Activated naive CD8-positive, alpha-beta T cell (primary cell): ENCODE results near the gene NTRK3.

Experiments
- H3K27ac Mint-ChIP-seq: one replicate; pipeline ENCODE4 v1.8.0; 2021; ENCODE audit warnings: mixed read lengths
- H3K27me3 Mint-ChIP-seq: one replicate; pipeline ENCODE4 v1.8.0; 2021; ENCODE audit warnings: mixed read lengths
- H3K36me3 Mint-ChIP-seq: one replicate; pipeline ENCODE4 v1.8.0; 2021; ENCODE audit warnings: mixed read lengths
- H3K4me1 Mint-ChIP-seq: one replicate; pipeline ENCODE4 v1.8.0; 2021; ENCODE audit warnings: low read depth, mixed read lengths
- H3K4me3 Mint-ChIP-seq: one replicate; pipeline ENCODE4 v1.8.0; 2021; ENCODE audit warnings: mild to moderate bottlenecking, mixed read lengths
- H3K9me3 Mint-ChIP-seq: one replicate; pipeline ENCODE4 v1.8.0; 2021; ENCODE audit warnings: low read depth, mixed read lengths

Gene NTRK3

DNA sequence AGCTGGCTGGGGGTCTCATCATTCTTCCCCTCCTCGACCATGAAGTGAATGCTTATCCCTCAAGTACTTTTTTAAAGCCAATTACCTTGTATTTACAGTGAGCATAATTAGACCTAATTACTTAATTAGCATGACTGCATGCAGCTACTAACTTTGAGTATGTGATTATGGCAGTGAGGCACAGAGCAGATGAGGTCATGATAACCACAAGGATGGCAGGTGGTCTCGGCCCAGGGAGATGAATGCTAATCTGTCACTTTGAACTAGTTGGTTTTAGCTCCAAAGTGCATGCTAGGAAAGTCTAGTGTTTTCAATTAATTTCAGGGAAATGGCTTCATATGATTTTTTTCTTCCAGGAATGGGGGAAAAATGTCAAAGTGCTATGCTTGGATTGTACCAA lies 233.8 kb downstream of the NTRK3 start:
- no peaks in the 10 kb centered on the region for H3K36me3 Mint-ChIP-seq
- no peak overlapping the region for H3K4me3 Mint-ChIP-seq
- no peaks in the 10 kb centered on the region for H3K4me1 Mint-ChIP-seq
- H3K27ac Mint-ChIP-seq: no peak overlapping the region
- H3K27me3 Mint-ChIP-seq: no peaks in the 10 kb centered on the region
- no peaks in the 10 kb centered on the region for H3K9me3 Mint-ChIP-seq

DNA sequence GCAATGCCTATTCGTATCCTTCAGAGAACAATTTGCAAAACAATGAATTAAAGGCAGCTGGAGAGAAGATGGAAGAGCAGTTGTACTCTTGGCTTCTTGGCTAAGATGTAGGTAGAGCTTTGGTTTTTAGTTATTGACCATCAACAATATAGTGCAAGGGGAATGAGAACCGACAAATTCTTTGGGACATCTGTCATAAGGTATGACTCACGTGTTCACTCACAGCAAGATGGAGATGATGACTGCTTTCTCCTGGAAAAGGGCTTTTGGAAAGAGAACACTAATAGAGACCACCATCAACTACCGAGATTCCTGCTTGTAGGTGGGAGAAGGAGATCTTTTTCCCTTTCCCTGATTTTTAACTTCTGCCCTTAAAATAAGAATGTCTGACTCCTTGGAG lies 234.9 kb downstream of the NTRK3 start:
- Mint-ChIP-seq H3K4me3 (no peak overlapping the region), H3K27me3 (no peaks in the 10 kb centered on the region), H3K36me3 (no peaks in the 10 kb centered on the region), H3K9me3 (no peaks in the 10 kb centered on the region), H3K27ac (no peak overlapping the region), H3K4me1 (no peaks in the 10 kb centered on the region)

DNA sequence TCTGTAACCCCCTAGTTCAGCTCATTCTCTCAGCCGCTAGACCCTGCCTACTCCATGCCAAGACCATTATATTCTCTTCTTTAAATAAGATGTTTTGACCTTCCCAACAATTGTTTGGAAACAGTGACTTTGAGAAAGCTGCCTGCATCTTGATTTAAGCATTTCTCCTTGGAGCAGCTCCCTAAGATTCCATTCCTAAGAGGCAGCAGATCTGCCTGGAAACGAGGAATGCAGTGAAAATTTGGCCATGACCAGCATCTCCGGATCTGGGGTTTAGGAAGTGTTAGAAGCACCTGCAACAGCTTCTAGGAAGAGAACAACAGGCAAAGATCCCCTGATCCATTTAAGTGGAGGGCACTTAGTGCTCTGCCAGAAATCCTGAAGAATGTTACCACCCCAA lies 235.7 kb downstream of the NTRK3 start:
- H3K27me3 Mint-ChIP-seq: no peaks in the 10 kb centered on the region
- no peaks in the 10 kb centered on the region for H3K4me1 Mint-ChIP-seq
- H3K27ac Mint-ChIP-seq: no peak overlapping the region
- no peaks in the 10 kb centered on the region for H3K36me3 Mint-ChIP-seq
- H3K9me3 Mint-ChIP-seq: no peaks in the 10 kb centered on the region
- H3K4me3 Mint-ChIP-seq: no peak overlapping the region

DNA sequence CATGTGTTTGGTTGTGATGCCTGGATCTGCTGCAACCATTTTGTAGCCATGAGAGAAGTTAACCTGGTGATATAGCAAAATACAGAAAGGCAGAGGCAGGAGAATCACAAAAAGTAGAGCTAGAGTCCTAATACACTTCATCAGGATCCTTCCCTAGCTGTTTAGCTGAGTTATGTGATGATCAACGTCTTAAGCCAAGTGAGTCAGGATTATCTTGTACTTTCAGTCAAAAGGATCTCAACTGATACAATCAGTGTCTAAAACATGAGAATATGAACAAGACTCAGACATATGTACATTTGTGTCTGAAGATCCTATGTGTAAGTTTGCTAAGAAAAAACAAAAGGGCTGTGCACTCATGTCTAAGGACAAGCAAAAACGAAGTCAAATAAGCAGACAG lies 236.9 kb downstream of the NTRK3 start:
- H3K36me3 Mint-ChIP-seq: no peaks in the 10 kb centered on the region
- no peaks in the 10 kb centered on the region for H3K4me1 Mint-ChIP-seq
- H3K9me3 Mint-ChIP-seq: no peaks in the 10 kb centered on the region
- H3K4me3 Mint-ChIP-seq: no peak overlapping the region
- peaks cover 1% of the 10 kb centered on the region for H3K27me3 Mint-ChIP-seq
- no peak overlapping the region for H3K27ac Mint-ChIP-seq

DNA sequence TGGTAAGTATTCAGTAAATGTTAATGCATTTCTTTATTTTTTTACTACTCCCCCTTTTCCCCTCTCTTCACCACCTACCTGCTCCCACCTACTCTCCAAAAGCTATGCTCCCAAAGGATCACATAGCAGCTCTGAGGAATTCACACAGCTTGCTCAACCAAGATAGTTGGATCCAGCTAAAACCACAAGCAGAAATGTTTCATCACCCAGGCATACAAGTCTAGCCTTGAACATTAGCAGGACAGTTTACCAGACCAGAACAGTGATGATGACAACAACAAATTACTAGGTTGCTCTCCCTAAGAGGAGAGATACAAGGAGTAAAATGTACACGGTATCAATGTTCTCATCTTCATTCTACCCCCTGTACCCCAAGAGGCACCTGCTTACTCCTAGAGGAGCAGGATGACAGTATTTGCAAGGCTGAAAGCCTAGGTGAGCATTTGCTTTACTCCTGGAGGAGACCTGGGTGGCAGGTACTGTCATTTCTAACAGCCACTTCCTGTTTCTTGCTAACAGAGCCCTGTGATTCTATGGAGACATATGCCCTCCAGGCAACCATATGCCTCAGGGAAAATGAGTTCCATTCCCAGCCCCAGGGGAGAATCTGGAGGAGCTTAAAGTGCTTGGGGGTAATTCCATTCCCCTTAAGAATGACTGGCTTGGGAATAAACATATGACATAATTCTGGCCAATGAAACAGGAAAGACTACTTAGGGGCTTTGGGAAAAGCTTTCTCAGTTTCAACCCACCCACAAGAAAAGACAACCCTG lies 237.5 kb downstream of the NTRK3 start:
- no peaks in the 10 kb centered on the region for H3K36me3 Mint-ChIP-seq
- no peaks in the 10 kb centered on the region for H3K4me1 Mint-ChIP-seq
- no peak overlapping the region for H3K27ac Mint-ChIP-seq
- H3K27me3 Mint-ChIP-seq: peaks cover 1% of the 10 kb centered on the region
- no peak overlapping the region for H3K4me3 Mint-ChIP-seq
- H3K9me3 Mint-ChIP-seq: no peaks in the 10 kb centered on the region

DNA sequence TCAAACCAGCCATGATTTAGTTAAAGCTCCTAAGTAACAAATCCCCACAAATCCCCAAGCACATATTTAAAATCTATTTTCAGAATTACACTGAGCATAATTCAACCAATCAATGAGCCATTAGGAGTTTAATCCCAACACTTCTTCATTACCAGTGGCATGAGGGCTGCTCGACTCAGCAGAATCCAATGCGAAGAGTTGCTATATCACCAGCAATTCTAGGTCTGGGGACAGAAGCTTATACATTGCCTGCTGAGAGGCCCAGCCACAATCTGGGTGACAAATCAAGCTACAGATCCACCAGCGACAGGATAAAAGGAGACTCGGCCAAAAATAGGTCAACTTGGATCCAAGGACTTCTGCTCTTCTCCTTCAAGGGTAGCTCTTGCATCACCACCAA lies 238.8 kb downstream of the NTRK3 start:
- no peak overlapping the region for H3K4me3 Mint-ChIP-seq
- peaks cover 1% of the 10 kb centered on the region for H3K27me3 Mint-ChIP-seq

DNA sequence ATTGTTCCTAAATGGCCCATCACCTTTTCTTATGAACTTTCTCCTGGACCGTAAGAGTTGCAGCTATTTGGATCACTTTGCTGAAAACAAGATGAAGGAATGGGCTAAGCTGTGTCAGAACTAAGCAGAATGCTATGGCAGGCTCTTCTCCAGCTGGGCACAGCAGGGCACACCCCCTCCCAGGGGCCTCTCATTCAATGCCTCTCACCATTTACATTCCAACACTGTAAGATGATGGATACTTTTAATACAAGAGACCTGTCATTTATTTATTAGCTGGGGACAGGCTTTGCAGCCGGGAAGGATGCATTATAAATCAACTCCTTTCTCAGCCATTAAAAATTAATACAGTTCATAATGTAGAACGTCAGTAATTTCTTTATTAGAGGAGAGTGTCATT lies 240.1 kb downstream of the NTRK3 start:
- H3K27me3 Mint-ChIP-seq: peaks cover 3% of the 10 kb centered on the region
- no peaks in the 10 kb centered on the region for H3K4me1 Mint-ChIP-seq
- H3K36me3 Mint-ChIP-seq: no peaks in the 10 kb centered on the region
- H3K27ac Mint-ChIP-seq: no peak overlapping the region
- no peak overlapping the region for H3K4me3 Mint-ChIP-seq
- no peaks in the 10 kb centered on the region for H3K9me3 Mint-ChIP-seq

More for the DNA sequence above, 238.8 kb downstream of the NTRK3 start:
- Mint-ChIP-seq H3K27ac (no peak overlapping the region), H3K9me3 (no peaks in the 10 kb centered on the region), H3K4me1 (no peaks in the 10 kb centered on the region), H3K36me3 (no peaks in the 10 kb centered on the region)

DNA sequence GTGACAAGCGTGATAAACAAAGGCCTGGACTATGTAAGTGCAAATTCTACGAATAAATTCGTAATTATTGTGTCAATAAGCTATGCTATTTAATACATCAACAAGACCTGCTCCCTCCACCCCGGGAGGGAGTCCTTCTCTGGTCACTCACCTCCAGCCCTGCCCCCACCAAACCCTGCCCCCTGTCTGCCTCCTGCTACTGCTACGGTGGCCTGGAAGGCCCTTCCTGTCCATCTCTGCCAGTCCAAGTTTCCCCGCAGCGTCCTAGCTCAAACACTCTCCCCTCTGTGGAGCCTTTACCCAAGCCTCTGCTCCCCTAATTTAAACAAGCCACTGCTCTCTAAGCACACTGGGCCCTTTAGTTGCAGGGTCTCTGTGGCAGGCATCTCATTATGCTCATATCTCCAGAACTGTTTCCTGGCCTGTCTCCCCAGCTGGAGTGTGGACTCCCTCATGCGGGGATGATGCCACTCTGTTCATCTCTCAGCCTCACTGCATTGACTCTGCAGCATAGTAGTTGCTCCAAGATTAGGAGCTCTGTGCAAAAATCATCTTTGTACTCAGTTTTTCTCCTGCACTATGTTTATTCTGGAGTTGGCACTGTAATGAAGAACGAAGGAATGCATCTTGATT lies 241.2 kb downstream of the NTRK3 start:
- H3K4me1 Mint-ChIP-seq: no peaks in the 10 kb centered on the region
- H3K36me3 Mint-ChIP-seq: no peaks in the 10 kb centered on the region
- no peaks in the 10 kb centered on the region for H3K9me3 Mint-ChIP-seq
- H3K4me3 Mint-ChIP-seq: no peak overlapping the region
- H3K27ac Mint-ChIP-seq: no peak overlapping the region
- H3K27me3 Mint-ChIP-seq: peaks cover 3% of the 10 kb centered on the region

DNA sequence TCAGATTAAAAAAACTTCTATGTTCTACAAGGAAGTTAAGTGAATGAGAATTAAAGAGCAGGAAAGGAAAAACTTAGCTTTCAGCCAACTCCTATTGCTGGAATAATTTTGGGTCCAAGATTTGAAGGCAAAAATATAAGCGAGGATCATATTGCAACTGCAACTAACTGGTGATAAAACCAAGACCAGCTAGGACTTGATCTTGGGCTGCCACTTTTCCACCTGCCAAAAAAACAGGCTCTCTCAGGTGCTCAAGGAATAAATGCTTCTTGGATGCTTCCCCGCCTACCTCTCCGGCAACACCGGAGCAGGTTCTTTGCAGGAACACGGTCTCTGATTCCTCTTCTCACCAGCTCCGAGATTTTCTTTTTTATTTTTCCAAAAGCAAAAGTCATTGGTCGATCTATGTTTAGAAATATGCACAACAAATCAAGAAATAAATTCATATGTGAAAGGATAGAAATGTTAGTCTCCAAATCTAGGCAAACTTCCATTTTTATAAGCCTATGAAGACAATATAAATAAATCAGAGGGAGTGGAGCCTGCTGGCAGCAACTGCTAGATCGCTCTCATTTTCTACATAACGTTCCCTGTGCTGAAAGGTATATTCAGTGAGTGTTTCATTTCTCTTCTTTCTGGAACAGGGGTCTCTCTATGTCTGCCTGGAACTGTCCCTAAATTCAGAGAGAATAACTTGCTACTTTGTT lies 241.9 kb downstream of the NTRK3 start:
- peaks cover 3% of the 10 kb centered on the region for H3K27me3 Mint-ChIP-seq
- H3K4me1 Mint-ChIP-seq: no peaks in the 10 kb centered on the region
- H3K9me3 Mint-ChIP-seq: no peaks in the 10 kb centered on the region
- H3K4me3 Mint-ChIP-seq: no peak overlapping the region
- H3K27ac Mint-ChIP-seq: no peak overlapping the region
- H3K36me3 Mint-ChIP-seq: no peaks in the 10 kb centered on the region

DNA sequence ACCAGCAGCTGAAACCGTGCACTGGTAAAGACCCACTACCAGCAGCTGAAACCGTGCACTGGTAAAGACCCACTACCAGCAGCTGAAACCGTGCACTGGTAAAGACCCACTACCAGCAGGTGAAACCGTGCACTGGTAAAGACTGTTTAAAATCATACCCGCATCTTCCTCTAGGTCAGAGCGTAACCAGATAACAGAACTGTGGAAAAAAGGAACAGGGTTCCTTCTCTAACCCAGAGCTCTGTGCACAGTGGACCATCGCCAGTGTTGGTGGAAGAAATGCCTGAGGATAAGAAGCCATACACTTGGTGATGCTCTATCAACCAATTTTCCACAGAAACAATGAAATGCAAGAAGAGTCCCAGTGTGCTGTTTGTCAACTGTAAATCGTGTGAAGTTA lies 243.4 kb downstream of the NTRK3 start:
- Mint-ChIP-seq H3K27ac (no peak overlapping the region), H3K4me3 (no peak overlapping the region), H3K4me1 (no peaks in the 10 kb centered on the region), H3K9me3 (no peaks in the 10 kb centered on the region), H3K36me3 (no peaks in the 10 kb centered on the region), H3K27me3 (peaks cover 3% of the 10 kb centered on the region)

DNA sequence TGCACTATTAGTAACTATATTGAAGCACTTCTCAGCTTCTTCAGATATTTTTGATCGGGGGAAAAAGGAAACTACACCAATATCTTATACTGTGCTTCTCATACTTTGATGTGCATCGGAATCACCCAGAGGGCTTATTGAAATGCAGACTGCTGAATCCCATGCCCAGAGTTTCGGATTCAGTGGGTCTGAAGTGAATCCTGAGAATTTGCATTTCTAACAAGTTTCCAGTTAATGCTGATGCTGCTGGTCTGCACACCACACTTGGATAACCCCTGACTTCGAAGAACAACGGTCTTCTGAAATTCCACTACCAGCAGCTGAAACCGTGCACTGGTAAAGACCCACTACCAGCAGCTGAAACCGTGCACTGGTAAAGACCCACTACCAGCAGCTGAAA lies 243.9 kb downstream of the NTRK3 start:
- H3K4me3 Mint-ChIP-seq: no peak overlapping the region
- no peaks in the 10 kb centered on the region for H3K36me3 Mint-ChIP-seq
- no peaks in the 10 kb centered on the region for H3K4me1 Mint-ChIP-seq
- no peaks in the 10 kb centered on the region for H3K9me3 Mint-ChIP-seq
- no peak overlapping the region for H3K27ac Mint-ChIP-seq
- H3K27me3 Mint-ChIP-seq: peaks cover 3% of the 10 kb centered on the region

DNA sequence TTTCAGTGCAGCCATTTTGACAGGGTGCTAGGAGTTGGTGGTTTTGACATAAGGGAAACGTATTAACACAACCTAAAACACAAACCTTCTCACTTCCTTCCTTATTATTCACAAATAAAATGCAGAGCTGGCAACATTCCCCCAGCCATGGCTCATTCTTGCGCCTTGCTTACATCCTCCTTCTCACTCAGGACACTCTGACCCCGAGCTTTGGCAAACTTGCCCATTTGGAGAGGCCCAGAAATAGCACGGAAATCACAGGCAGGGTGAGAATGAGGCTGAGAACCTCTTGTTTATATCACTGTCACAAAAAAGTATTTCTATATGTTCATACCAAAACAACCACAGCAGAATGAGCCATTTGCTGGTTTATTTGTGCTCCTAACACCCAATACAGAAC lies 244.3 kb downstream of the NTRK3 start:
- Mint-ChIP-seq H3K27me3 (peaks cover 3% of the 10 kb centered on the region), H3K36me3 (no peaks in the 10 kb centered on the region), H3K9me3 (no peaks in the 10 kb centered on the region), H3K27ac (no peak overlapping the region), H3K4me1 (no peaks in the 10 kb centered on the region), H3K4me3 (no peak overlapping the region)

DNA sequence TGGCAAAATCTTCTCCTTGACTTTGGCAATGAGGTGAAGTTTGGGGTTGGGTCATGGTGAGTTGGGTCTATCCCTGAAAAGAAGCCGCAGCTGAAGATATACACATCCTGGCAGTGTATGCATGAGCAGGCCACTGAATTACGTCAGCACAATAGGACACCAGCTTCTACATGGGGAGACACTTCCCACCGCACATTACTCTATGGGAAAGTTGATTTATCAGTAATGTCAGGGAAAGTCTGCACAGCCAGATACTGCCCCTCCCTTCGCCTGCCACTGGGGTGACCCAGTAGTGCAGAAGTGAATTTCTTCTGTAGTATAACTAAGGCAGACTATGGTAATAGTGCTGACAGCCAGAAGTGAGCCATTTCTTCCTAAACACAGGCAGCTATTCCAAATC lies 245.0 kb downstream of the NTRK3 start:
- no peaks in the 10 kb centered on the region for H3K9me3 Mint-ChIP-seq
- H3K27ac Mint-ChIP-seq: no peak overlapping the region
- H3K27me3 Mint-ChIP-seq: peaks cover 3% of the 10 kb centered on the region
- no peak overlapping the region for H3K4me3 Mint-ChIP-seq
- no peaks in the 10 kb centered on the region for H3K4me1 Mint-ChIP-seq
- H3K36me3 Mint-ChIP-seq: no peaks in the 10 kb centered on the region

DNA sequence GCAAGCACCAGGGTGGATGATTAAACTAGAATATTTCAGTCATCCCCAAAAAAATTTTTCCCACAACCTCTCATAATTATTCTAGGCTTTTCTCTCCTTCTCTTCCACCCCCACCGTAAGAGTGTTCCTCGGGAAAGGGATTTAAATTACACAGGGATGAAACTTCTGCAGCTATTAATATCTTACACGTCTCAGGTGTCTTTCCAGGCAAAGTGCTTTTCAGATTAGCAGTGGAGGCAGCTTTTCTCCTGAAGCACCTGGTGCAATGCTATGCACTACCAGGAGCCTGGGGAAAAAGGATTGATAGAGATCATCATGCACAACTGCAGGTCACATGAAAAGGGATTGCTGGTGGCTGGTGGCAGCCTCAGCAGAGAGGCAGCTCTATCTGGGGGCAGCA lies 250.4 kb downstream of the NTRK3 start:
- Mint-ChIP-seq H3K4me3 (no peak overlapping the region), H3K4me1 (no peaks in the 10 kb centered on the region), H3K27ac (no peak overlapping the region), H3K9me3 (no peaks in the 10 kb centered on the region), H3K36me3 (no peaks in the 10 kb centered on the region), H3K27me3 (no peaks in the 10 kb centered on the region)

DNA sequence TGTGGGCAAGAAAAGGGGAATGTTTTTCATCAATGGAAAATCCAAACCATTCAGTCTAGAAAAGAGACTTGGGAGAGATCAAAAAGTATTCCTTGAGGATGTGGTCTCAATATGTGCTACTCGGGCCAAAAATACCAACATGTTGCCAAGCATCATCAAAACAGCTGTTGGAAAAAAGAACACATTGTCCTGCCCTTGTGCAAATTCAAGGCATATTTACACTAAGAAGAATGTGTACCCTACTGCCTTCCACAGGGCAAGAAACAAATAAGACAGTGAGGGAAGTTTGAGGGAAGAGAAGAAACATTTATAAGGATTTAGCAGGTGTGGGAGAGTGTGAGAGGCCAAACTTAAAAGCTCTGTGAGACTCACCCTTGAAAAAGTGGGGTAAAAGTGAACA lies 252.1 kb downstream of the NTRK3 start:
- no peaks in the 10 kb centered on the region for H3K4me1 Mint-ChIP-seq
- H3K9me3 Mint-ChIP-seq: peaks cover 2% of the 10 kb centered on the region
- H3K4me3 Mint-ChIP-seq: no peak overlapping the region
- no peaks in the 10 kb centered on the region for H3K27me3 Mint-ChIP-seq
- no peak overlapping the region for H3K27ac Mint-ChIP-seq
- H3K36me3 Mint-ChIP-seq: no peaks in the 10 kb centered on the region
